Hypothalamus (tissue), 51 donors: ENCODE measurements around the gene RPS14.
A peak's percentile ranks its signal among the peaks of the same experiment; 100 is the strongest.
"Not testable (repeated sequence)": the region's sequence is repeated elsewhere in the genome, so short reads cannot be mapped to it uniquely, and the experiment has no call there.

Experiments used
- DNase-seq, 51 donors: peaks; one replicate each; lab custom pipeline; 2025; lab: John Stamatoyannopoulos, UW

RPS14 gene

DNA sequence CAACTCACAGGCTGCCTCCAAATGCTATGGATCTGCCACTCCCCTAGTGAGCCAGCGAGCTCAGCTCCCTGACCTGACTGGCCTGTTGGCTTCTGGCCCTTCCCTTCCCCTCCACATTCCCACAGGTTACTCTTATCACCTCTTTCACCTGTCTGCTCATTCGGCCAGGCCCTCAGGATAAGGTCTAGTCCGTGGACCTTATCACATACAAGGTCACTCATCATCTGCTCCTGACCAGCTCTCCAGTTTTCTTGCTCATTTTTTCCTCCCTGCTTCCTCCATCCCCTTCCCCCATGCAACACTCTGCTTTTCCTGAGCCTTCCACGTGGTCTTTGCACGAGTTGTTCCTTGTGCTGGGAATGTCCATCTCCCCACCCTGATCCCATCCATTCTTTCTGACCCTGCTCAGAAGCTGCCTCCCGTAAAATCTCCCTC lies 32.5 kb upstream of the RPS14 start:
- DNase-seq, result no peak

DNA sequence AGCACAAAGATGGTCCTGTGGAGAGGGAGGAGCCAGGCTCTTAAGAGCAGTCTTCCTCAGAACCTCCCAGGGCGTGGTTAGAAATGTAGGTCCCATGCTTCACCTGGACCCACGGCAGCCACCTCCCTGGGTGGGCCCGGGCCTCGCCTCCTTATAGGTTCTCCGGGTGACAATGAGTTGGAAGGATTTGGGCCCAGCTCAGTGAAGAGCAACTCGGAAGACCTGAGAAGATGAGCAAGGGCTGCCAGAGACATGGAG lies 32.1 kb upstream of the RPS14 start:
- DNase-seq, result no peak

GRCh38 chr5:150479416-150479815 lies 29.9 kb upstream of the RPS14 start:
- no peak for DNase-seq

DNA sequence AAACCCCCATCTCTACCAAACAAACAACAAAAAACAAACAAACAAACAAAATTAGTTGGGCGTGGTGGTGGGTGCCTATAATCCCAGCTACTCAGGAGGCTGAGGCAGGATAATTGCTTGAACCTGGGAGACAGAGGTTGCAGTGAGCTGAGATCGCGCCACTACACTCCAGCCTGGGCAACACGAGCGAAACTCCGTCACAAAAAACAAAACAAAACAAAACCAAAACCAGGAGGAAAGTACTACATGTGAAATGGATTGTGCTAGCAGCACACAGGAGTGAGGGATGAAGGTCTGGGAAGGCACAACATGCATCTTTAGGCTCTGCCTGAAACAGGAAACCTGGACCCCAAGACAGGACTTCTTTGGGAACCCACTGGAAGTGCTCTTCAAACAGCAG lies 27.0 kb upstream of the RPS14 start:
- not testable (repeated sequence) for DNase-seq

DNA sequence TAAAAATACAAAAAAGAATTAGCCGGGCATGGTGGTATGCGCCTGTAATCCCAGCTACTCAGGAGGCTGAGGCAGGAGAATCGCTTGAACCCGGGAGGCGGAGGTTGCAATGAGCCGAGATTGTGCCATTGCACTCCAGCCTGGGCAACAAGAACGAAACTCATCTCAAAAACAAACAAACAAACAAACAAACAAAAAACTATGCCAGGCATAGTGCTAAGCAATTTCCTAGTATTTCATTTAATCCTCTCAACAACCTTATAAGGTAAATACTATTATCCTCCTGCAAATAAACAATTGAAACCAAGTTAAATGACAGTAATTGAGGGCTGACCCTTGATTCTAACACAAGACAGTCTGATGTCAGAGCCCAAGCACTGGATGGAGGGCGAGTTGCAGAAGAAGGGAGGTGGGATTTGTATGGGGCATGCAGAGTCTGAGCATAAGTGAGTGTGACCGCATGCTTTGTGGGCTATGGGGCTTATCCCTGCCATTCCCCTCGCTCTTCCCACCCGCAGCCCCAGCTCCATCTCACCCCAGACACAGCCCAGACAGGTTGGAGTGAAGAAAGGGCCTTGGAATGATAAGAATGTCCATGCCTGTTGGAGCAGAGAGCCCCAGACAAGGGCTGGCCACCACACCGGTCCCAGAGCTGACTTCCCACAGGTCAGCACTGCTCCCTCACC lies 24.3 kb upstream of the RPS14 start:
- DNase-seq, result no peak

DNA sequence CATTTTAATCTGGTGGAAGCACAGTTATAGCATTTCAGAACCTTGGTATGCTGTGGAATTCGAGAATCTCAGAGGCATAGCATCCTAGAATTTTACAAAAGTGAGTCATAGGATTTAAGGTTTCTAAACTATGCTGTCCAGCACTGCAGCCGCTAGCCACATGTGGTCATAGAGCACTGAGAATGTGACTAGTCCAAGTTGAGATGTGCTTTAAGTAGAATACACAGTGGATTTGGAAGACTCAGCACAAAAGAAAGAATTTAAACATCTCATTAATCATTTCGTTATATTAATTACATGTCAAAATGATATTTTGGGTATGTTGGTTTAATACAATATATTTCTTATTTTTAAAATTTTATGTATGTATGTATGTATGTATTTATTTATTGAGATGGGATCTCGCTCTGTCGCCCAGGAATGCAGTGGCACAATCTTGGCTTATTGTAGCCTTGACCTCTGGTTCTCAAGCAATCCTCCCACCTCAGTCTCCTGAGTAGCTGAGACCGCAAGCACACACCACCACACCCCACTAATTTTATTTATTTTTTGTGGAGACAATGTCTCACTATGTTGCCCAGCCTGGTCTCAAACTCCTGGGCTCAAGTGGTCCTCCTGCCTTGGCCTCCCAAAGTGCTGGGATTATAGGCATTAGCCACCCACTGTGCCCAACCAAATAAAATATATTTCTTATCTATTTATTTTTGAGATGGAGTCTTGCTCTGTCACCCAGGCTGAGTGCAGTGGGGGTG lies 20.4 kb upstream of the RPS14 start:
- no peak for DNase-seq

- DNase-seq, result no peak
These were observed 18.7 kb upstream of the RPS14 start for GRCh38 chr5:150468206-150468605.

GRCh38 chr5:150465927-150466326 lies 16.4 kb upstream of the RPS14 start:
- no peak for DNase-seq

GRCh38 chr5:150464554-150465012 lies 15.0 kb upstream of the RPS14 start:
- peak in 3 of 51 donors; percentile 8 to 20 (median 16) for DNase-seq

DNA sequence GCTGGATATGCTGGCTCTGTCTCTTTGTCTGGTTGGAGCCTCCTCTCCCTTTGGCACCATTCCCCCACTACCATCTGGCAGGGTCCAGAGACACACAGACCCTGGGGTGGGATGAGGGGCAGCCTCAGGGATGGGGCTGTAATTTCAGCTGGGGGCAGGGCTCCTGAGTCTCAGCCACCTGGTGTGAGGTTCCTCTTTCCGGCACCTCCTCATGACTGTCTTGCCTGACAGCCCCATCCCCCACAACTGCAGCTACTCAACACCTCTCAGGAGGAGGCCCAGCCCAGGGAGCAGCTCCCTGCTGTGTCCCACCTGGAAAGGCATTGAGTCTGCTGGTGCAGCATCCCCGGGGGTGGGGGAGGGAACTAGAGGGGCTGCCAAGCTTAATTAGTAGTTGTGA lies 11.7 kb upstream of the RPS14 start:
- DNase-seq, result no peak

DNA sequence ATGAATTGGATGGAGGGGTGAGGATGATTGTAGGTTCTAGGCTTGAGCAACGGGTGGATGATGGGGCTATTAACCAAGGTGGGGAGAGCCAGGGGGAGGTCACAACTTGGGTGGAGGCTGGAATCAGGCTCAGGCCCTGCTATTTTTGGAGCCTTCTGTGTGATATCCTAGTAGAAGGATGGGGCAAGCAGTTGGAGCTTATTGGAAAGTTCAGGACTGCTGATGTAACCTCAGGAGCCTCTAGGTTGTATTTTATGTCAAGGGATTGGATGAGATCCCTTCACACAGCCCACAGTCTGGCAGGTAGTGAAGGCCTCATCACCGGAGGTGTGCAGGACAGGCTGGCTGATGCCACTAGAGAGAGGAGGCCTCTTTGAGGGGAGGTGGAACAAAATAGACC lies 11.2 kb upstream of the RPS14 start:
- DNase-seq, result no peak

GRCh38 chr5:150458802-150459557 lies 9.4 kb upstream of the RPS14 start:
- peak in 48 of 51 donors; percentile 19 to 83 (median 50) for DNase-seq

DNA sequence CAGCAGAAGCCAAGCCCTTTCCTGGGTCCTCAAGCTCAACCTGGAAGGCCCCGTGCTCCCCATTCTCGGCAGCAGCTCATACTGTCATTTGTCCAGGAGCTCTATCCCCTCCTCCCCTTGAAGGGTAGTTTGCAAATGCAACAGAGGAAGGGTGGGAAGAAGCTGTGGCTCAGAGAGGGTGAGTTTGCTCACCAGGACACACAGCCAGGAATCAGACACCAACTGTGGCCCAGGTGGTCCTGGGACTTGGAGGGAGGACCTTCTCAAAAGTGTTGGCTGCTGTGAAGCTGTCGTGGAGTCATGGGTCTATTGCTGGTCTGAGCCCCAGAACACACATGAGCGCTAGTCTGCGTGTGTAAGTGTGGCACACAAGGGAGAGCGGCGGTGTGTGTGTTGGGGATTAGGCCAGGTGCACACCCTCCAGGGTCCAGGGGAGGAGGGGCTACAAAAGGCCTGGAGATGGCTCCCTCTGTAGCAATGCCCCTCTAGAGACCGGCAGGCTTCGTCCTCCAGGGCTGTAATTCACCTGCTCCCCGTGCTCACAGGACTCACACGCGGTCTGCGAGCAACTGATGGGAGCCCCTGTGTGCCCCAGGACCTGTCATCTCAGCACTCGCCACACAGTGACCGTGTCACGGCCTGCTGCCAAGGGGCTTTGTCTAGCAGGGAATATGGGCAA lies 8.2 kb upstream of the RPS14 start:
- DNase-seq, result no peak

- DNase-seq, result no peak
These were observed 7.6 kb upstream of the RPS14 start for GRCh38 chr5:150457121-150457520.

GRCh38 chr5:150454492-150455229 lies 5.1 kb upstream of the RPS14 start:
- no peak for DNase-seq

GRCh38 chr5:150454027-150454426 lies 4.5 kb upstream of the RPS14 start:
- not testable (repeated sequence) for DNase-seq

GRCh38 chr5:150452914-150453313 lies 3.4 kb upstream of the RPS14 start:
- no peak for DNase-seq

DNA sequence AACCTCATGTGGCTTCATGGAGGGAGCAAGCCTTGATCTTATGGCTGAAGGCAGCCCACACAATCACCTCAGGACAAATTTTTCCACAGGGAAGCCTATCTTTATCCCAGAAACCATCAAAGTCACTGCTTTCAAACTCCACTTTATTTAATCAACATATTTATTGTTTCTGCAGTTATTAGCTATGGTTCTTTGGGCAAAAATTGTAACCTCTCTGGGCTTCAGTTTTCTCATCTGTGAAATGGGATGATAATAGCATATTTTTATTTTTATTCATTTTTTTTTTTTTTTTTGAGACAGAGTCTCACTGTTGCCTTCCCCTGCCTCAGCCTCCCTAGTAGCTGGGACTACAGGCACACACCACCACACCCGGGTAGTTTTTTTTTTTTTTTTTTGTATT lies 2.1 kb upstream of the RPS14 start:
- DNase-seq, result no peak

DNA sequence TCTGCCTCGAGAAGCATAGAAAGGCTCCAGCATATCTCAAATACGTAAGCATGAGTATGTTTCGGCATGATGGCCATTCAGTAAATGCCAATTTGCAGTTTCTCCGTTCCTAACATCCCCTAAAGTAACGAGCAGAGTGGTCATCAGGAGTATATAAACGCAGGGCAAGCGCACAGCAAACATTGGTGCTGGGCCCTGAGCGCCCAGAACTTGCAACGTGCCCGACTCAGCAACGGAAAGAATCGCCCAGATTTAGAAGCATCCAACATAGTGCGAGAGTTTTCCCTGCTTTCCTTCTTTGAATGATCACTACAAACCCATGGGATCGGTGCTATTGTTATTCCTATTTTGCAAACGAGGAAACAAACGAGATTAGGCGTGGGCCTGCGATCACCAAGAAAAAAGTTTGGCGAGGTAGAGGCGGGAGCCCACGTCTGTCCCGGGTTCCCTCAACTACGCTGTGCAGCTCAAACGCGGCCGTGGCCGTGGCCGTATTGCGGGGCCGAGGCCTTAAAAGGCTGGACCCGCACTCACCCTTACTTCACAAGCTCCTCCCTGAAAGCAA lies 505 bp downstream of the RPS14 start:
- DNase-seq, result no peak

GRCh38 chr5:150448334-150448733 lies 1.2 kb downstream of the RPS14 start:
- DNase-seq, result no peak
